GM12892 (cell line): ENCODE data around the gene AQP12A.

ENCODE experiments used
- POLR2A ChIP-seq: IDR thresholded peaks from 2 replicates; pipeline ENCODE4 v1.6.1; 2011; ENCODE audit warnings: low read depth, low read length, control low read depth
- TAF1 ChIP-seq: IDR thresholded peaks from 2 replicates; pipeline ENCODE4 v1.6.1; 2011; ENCODE audit warnings: low read depth, mild to moderate bottlenecking, control low read depth, low read length, borderline replicate concordance

- TF ChIP-seq TAF1 (no peak), POLR2A (no peak)
Observed at GRCh38 chr2:240655931-240656886, 35.5 kb upstream of the AQP12A start.
